NOMO-1 treated with DMSO at 0.1 percent for 48 hours (cell line): Measurements from ENCODE around the gene APOB.

Experiments used
- DNase-seq: peaks from one replicate; lab custom pipeline; 2025; ENCODE audit not compliant: unreplicated experiment; lab: John Stamatoyannopoulos, UW

APOB gene

DNA sequence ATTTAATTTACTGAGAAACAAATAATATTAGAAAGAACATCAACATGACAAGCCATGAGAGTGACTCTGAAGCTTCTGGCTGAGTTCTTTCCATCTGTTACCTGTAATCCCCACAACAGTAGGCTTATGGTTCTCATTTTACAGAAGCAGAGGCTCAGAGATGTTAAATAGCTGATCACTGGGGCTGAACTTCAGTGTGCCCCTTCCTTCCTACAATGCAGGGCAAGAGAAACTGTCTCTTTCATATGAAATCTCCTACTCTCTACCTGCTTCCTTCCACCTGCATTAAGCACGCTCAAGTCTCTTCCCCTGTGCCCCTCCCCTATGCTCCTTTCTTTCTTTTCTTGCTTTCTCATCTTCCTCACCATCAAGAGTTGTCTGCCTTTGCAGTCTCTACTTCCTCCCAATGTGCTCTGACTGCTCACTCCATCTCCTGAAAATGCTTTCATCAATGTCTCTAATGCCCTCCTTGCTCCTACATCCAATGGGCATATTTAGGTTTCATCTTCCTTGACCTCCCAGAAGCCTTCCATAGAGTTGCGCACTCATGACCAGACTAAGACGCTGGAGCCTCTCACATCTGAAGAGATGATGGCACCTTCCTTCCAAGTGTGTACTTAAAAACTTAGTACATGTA, 23.7 kb downstream of the APOB start:
- no peak for DNase-seq

DNA sequence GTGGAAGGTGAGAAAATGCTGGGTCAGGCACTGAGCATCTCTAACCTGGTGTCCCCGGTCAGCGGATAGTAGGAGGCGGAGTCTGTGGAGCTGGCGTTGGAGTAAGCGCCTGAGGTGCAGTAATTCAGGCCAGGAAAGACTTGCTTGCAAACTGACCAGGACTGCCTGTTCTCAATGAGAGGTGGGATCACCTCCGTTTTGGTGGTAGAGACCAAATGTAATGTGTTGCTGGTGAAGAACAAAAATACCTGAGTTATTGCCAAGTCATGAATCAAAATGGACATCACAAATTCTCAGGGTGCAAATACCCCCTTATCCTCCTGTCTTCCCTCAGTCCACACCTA, 24.2 kb downstream of the APOB start:
- no peak for DNase-seq

DNA sequence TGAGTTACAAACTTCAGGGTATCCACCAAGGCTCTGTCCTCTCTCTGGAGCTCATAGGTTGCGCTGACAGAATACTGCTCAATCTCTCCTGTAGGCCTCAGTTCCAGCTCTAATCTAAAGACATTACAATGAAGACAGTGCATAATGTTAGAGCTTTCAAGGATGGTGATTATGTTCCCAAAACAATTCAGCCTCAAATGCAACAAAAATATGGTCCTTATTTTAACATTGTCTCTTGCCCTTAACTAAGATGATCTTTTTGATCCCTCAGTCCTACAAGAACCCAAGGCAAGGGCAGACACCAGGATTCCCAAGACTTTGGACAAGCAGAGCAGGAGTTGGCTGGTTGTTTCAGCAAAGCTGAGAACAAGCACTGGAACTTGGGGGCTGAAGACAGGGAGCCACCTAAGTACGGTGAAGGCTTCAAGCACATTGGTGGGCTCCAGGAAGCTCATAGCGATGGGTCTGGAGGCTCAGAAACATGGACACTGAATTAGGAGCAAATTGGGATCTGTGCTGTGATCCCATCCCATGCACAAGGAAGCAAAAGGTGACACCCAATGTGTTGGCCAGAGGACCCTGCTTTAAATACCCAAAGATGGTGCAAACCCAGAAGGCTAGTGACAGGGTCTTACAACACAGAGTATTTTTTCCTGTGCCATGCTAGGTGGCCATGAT, 24.7 kb downstream of the APOB start:
- DNase-seq: no peak

DNA sequence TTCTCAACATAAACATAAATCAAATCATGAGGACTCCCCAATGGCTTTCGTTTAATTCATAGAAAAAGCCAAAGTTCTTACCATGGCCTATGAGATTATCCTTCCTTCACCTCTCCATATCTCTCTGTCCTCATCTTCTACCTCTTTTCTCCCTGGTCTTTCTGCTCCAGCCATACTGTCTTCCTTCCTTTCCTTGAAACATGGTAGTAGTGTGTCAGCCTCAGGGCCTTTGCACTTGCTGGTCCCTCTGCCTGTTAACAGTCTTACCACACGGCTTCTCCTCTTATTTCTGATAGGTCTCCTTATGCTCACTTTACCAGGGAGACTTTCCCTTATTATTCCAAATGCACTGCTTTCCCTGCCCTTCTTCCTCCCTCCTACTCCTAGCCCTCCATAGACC, 25.6 kb downstream of the APOB start:
- no peak for DNase-seq

GRCh38 chr2:21017748-21018276, 26.1 kb downstream of the APOB start:
- no peak for DNase-seq

DNA sequence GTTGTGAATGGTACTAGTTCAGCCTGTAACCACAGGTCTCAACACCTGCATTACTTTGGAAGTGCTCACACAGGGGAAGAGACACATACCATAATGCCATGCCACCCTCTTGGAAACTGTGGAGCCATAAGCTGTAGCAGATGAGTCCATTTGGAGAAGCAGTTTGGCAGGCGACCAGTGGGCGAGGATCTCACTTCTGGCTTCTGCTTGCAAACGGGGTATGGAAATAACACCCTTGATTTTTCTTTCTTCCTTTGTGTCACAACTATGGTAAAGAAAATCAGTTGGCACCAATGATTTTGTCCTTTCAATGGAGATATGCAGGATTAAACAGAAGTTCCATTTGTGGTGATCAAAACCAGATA, 28.6 kb downstream of the APOB start:
- no peak for DNase-seq

GRCh38 chr2:21014364-21015280, 29.3 kb downstream of the APOB start:
- DNase-seq: no peak

GRCh38 chr2:21013043-21013816, 30.6 kb downstream of the APOB start:
- no peak for DNase-seq

GRCh38 chr2:21012557-21012937, 31.3 kb downstream of the APOB start:
- DNase-seq: no peak

GRCh38 chr2:21011876-21012556, 31.9 kb downstream of the APOB start:
- no peak for DNase-seq

DNA sequence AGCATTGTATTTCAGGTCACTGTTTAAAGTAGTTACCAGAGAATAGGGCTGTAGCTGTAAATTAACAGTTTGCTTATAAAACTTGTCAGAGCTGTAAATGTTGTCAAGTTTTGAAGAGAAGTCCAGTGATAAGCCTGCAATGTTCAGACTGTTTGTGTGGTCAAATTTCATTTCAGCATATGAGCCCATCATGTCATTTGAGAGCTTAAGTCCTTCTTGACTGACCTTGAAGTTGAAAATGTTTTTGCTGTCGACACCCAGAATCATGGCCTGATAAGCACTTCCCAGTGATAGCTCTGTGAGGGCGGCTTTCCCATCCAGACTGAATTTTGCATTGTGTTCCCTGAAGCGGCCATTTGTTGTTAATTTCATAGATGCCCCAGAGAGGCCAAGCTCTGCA, 32.4 kb downstream of the APOB start:
- no peak for DNase-seq

DNA sequence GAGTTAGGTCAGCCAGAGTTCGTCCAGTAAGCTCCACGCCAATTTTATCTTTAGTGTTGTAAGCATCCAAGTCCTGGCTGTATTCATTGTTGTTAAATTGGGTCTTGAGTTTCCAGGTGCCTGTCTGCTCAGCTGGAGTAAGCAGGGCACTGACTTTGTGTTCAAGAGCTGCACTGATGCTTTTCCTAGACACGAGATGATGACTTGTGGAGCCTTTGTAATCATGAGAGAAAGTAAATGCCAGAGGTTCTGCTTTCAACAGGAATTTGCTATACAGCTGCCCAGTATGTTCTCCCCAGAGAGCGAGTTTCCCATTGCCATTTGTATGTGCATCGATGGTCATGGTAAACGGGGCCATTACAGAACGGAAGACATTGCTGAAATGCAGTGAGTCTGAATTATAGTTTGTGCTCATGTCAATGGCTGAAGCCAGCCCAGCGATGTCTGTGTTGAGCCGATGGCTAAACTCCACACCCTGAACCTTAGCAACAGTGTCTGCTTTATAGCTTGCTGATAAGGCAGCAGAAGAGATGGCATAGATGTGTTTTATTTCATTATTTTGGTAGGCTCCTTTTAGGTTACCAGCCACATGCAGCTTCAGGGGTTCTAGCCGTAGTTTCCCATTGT, 32.9 kb downstream of the APOB start:
- DNase-seq: no peak

- DNase-seq: no peak
Measured at GRCh38 chr2:21009662-21010225, 34.1 kb downstream of the APOB start.

DNA sequence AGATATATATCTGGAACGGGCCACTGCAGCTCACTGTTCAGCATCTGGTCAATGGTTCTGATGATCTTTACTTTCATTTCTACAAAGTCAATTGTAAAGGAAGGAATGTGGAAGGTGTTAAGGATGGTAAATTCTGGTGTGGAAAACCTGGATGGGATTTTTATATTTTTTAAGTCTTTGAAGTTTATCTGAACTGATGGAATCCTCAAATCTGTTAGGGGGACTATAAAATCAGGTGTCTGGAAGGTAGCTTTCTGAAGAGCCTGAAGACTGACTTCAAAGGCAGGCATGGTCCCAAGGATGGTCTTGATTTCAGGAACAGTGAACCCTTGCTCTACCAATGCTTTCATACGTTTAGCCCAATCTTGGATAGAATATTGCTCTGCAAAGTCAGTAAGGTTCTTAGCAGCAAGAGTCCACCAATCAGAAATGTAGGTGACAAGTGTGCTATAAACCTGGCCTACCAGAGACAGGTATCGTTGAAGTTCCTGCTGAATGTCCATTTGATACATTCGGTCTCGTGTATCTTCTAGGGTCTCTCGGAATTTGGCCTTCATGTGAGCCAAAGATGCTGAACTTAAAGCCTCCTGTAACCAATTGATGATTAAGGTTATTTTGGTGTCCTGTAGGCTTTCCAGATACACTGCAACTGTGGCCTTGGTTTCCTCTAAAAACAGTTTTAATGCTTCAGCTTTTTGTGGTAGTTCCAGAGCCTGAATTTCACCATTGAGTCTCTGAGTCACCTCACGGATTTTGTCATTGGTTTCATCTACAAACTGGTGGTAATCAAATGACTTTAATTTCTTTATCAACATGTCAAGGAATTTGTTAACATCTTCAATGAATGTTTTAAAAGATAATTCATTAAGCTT, 34.8 kb downstream of the APOB start:
- DNase-seq: no peak

DNA sequence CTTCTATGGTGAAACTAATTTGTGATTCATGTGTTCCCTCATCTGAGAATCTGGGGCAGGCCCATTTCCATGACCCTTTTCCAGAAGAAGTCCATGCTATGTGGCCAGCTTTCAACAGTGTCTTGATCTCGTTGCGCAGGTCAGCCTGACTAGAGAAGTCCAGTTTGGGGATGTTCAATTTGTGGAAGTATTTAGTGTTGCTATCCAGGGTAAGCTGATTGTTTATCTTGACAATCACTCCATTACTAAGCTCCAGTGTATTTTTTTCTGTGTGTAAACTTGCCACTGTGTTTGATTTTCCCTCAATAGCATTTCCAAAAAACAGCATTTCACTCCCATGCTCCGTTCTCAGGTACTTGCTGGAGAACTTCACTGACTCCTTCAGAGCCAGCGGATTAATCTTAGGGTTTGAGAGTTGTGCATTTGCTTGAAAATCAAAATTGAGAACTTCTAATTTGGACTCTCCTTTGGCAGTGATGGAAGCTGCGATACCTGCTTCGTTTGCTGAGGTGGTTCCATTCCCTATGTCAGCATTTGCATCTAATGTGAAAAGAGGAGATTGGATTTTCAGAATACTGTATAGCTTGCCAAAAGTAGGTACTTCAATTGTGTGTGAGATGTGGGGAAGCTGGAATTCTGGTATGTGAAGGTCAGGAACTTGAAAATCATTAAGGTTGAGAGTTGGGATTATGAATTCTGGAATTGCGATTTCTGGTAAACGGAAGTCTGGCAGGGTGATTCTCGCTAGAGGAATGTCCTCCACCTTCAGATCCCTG, 35.7 kb downstream of the APOB start:
- no peak for DNase-seq

DNA sequence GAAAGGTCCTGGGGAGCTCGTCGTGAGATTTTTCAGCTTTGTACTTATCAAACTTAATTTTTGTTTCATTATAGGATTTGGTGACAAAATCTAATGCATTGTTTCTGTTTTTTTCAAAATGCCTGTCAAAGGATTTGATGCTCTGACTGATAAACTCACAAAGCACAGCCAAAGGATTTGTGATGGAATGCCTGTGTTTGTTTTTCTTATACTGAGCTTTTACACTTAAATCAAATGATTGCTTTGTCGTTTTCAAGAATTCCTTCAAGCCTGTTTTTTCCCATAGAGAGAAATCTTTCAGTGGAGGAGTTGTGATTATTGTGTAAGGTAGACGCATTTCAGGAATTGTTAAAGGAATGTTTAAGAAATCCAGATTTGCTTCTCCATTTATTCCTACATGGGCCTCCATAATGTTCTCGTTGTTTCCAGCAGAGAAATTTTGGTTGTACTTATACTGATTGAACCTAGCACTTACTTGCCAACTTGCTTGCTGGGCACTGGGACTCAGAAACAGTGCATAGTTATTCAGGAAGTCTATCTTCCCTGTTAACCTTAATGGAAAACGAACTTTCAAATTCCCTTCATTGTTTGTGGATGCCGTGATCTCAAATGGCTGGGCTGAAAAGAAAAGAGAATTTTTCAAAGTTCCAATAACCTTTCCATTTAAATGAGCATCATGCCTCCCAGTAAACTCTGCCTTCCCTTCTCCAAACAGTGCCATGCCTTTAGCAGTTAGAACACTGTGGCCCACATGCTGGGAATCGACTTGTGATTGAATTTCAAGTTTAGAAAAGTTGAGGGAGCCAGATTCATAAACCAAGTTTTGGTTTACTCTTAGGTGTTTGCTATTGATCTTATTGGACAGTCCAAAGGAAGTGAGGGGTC, 36.5 kb downstream of the APOB start:
- DNase-seq: no peak
